Endothelial cell of umbilical vein (primary cell): ENCODE results near the gene ANGEL1. TPM values are rescaled to one million over a fixed set of nuclear protein-coding genes. Genes with fewer than 3 reads are reported as not detected.

Experiments used
- BruUV-seq: library from RNA; stranded (reverse); fragments of 400-500 nt; replicated peaks from 2 replicates; lab custom pipeline; 2021; lab: Mats Ljungman, UMichigan
- CTCF ChIA-PET: fragments of 300-600, 350-600 bp; sonication (Branson Sonifier 250); formaldehyde crosslinking; loops from one replicate; lab custom pipeline; 2021; ENCODE audit warnings: antibody characterized with exemption, inconsistent platforms; lab: Charles Lee
- POLR2A ChIA-PET: fragments of 300-600, 350-600 bp; sonication (Branson Sonifier 250); formaldehyde crosslinking; loops from one replicate; lab custom pipeline; 2021; ENCODE audit warnings: antibody characterized with exemption, inconsistent platforms; lab: Charles Lee
- DNase-seq: peaks from one replicate; pipeline ENCODE4 v3.0.0-alpha.2; 2011; ENCODE audit warnings: low read depth, low spot score
- FAIRE-seq: peaks from 2 replicates; lab custom pipeline; 2011; peaks lifted over from hg19 to GRCh38; lab: Jason Lieb, UNC
- H2AFZ ChIP-seq: 2 replicates; pipeline ENCODE4 v1.6.0; 2012; ENCODE audit warnings: low read depth, low read length, control low read depth, inconsistent platforms
- H3K27ac ChIP-seq: 2 replicates; pipeline ENCODE4 v1.5.1; 2011; ENCODE audit warnings: low read depth, mild to moderate bottlenecking, control low read depth, low read length, moderate library complexity; ENCODE audit not compliant: insufficient read depth
- H3K27me3 ChIP-seq, 2 experiments: 2 replicates each; pipeline versions ENCODE4 v1.6.0 to v1.6.1; 2011; ENCODE audit warnings: low read length in 2 of 2, mixed read lengths in 1 of 2; ENCODE audit not compliant: control insufficient read depth in 2 of 2, insufficient read depth in 2 of 2
- H3K36me3 ChIP-seq, 2 experiments: 2 replicates in 1 of 2; 3 replicates in 1 of 2; pipeline ENCODE4 v1.5.1; 2011; ENCODE audit warnings: low read length in 2 of 2, mild to moderate bottlenecking in 1 of 2, moderate library complexity in 1 of 2; ENCODE audit not compliant: control insufficient read depth in 2 of 2, insufficient read depth in 2 of 2; ENCODE audit errors: extremely low read depth in 1 of 2
- H3K4me1 ChIP-seq: 3 replicates; pipeline ENCODE4 v1.5.1; 2011; ENCODE audit warnings: mild to moderate bottlenecking, low read length; ENCODE audit not compliant: control insufficient read depth, insufficient read depth; ENCODE audit errors: extremely low read depth
- H3K4me2 ChIP-seq: 2 replicates; pipeline ENCODE4 v1.6.1; 2011; ENCODE audit warnings: low read length, control low read depth, mixed read lengths; ENCODE audit not compliant: insufficient read depth
- H3K4me3 ChIP-seq, 3 experiments: fragments of 200-600 bp in 1 of 3; sonication (generic), shearing (Covaris generic) in 1 of 3; replicated peaks in 1 of 3; 2 replicates each; pipeline ENCODE4 v1.5.1; 2011 to 2016; ENCODE audit warnings: control low read depth in 3 of 3, low read length in 3 of 3, mild to moderate bottlenecking in 2 of 3, inconsistent platforms in 1 of 3, low read depth in 1 of 3, moderate library complexity in 1 of 3; ENCODE audit not compliant: insufficient read depth in 1 of 3
- H3K79me2 ChIP-seq: 2 replicates; pipeline ENCODE4 v1.6.0; 2012; ENCODE audit warnings: low read length, inconsistent platforms; ENCODE audit not compliant: control insufficient read depth, insufficient read depth
- H3K9ac ChIP-seq: replicated peaks from 2 replicates; pipeline ENCODE3; 2011; ENCODE audit warnings: low read length, control low read depth; ENCODE audit not compliant: insufficient read depth; ENCODE audit errors: extremely low read depth
- H3K9me1 ChIP-seq: replicated peaks from 3 replicates; pipeline ENCODE4 v1.6.0; 2011; ENCODE audit warnings: mild to moderate bottlenecking, low read length; ENCODE audit not compliant: control insufficient read depth, insufficient read depth; ENCODE audit errors: extremely low read depth
- H3K9me3 ChIP-seq: replicated peaks from 2 replicates; pipeline ENCODE4 v1.5.1; 2012; ENCODE audit warnings: low read length, inconsistent platforms; ENCODE audit not compliant: control insufficient read depth, insufficient read depth
- H4K20me1 ChIP-seq: replicated peaks from 2 replicates; pipeline ENCODE3; 2011; ENCODE audit warnings: mild to moderate bottlenecking, low read length; ENCODE audit not compliant: control insufficient read depth, insufficient read depth; ENCODE audit errors: extremely low read depth
- CTCF ChIP-seq, 2 donors: IDR thresholded peaks; 1 replicate in 1 of 2; 2 replicates in 1 of 2; pipeline ENCODE4 v1.5.1; 2011; ENCODE audit warnings: low read length in 2 of 2, mild to moderate bottlenecking in 2 of 2, moderate library complexity in 2 of 2, control low read depth in 1 of 2, inconsistent platforms in 1 of 2, low read depth in 1 of 2; ENCODE audit not compliant: insufficient read depth in 1 of 2; ENCODE audit errors: extremely low read depth in 1 of 2
- FOS ChIP-seq: IDR thresholded peaks from 2 replicates; pipeline ENCODE4 v1.6.1; 2011; ENCODE audit warnings: mild to moderate bottlenecking, low read length, moderate library complexity, borderline replicate concordance; ENCODE audit not compliant: insufficient read depth
- JUN ChIP-seq: IDR thresholded peaks from 2 replicates; pipeline ENCODE4 v1.6.1; 2011; ENCODE audit warnings: borderline replicate concordance, low read depth; ENCODE audit not compliant: insufficient read length, insufficient read depth
- MAX ChIP-seq: IDR thresholded peaks from 2 replicates; pipeline ENCODE4 v1.6.1; 2011; ENCODE audit not compliant: insufficient read depth, insufficient read length
- dilution Hi-C: fragments of 300-500 bp; cut with MboI; formaldehyde crosslinking; loops from one replicate; pipeline ENCODE4 v1.15.0; 2019; ENCODE audit warnings: low sequenced_read_pairs; ENCODE audit not compliant: extremely low pct_ligation_motif_present
- intact Hi-C: fragments of 100-400 bp; cut with micrococcal nuclease; formaldehyde crosslinking; loops from one replicate; pipeline ENCODE4 v1.10.0; 2022
- polyA plus RNA-seq, 4 experiments: library from polyadenylated mRNA; depleted of rRNA in 3 of 4; stranded (reverse) in 3 of 4; unstranded in 1 of 4; fragments of >200 nt; gene quantifications; 2 replicates each; pipeline versions ENCODE4 v1.2.1 to v1.2.3, GENCODE V29; 2011 to 2012; ENCODE audit warnings: missing spikeins in 1 of 4
- total RNA-seq: library from RNA; stranded (reverse); gene quantifications from 2 replicates; pipeline ENCODE4 v1.2.3, GENCODE V29; 2021

Gene ANGEL1
- total and polyA plus RNA-seq, 2 donors (not counting 3 experiments of a cell fraction or from before 2014, with no cell fraction given) = 14.8 to 22.0 TPM

- no peaks in the 10 kb centered on the region for H3K79me2 ChIP-seq
- no peaks in the 10 kb centered on the region for H3K27me3 ChIP-seq
- peak overlapping the region; percentile 23 for H2AFZ ChIP-seq
- no peak overlapping the region for H3K27ac ChIP-seq
- H4K20me1 ChIP-seq = no peaks in the 10 kb centered on the region
- H3K9ac ChIP-seq = no peak overlapping the region
- H3K4me3 ChIP-seq = no peak overlapping the region
- POLR2A ChIA-PET = no interaction called here
- CTCF ChIA-PET = interaction anchor here (1.4 kb wide), 1 partner anchor 42 kb away, joined by 3 read pairs; no protein-coding TSS in a partner anchor
- BruUV-seq = no TSS peak
- dilution Hi-C loops (no loop called here), intact Hi-C loops (no loop called here)
- DNase-seq = peak; percentile 33
- peak; percentile 40 for TF ChIP-seq FOS
- TF ChIP-seq MAX = no peak
- H3K9me1 ChIP-seq = no peaks in the 10 kb centered on the region
- no peaks in the 10 kb centered on the region for H3K4me1 ChIP-seq
- no peaks in the 10 kb centered on the region for H3K36me3 ChIP-seq
- H3K9me3 ChIP-seq = no peaks in the 10 kb centered on the region
- no peak for FAIRE-seq
- H3K4me2 ChIP-seq = no peak overlapping the region
Observed at GRCh38 chr14:76829013-76829365, 16.3 kb upstream of the ANGEL1 start.

- Histone ChIP-seq H3K36me3 (no peaks in the 10 kb centered on the region), H4K20me1 (no peaks in the 10 kb centered on the region), H3K79me2 (no peaks in the 10 kb centered on the region), H3K4me3 (no peak overlapping the region), H3K9ac (no peak overlapping the region), H3K27ac (no peak overlapping the region), H2AFZ (peak overlapping the region; percentile 23), H3K27me3 (no peaks in the 10 kb centered on the region), H3K9me3 (no peaks in the 10 kb centered on the region), H3K4me1 (no peaks in the 10 kb centered on the region), H3K4me2 (no peak overlapping the region), H3K9me1 (no peaks in the 10 kb centered on the region)
- ChIA-PET CTCF (interaction anchor here (1.4 kb wide), 1 partner anchor 42 kb away, joined by 3 read pairs; no protein-coding TSS in a partner anchor), POLR2A (no interaction called here)
- DNase-seq = no peak
- FAIRE-seq = no peak
- BruUV-seq = no TSS peak
- TF ChIP-seq CTCF (IDR thresholded peaks at IDR 0.05; ENCODE audit: extremely low read depth in 1 of 2, insufficient read depth in 1 of 2, low read depth in 1 of 2, low read length in 2 of 2) (no peak), JUN (no peak)
- intact Hi-C loops (no loop called here), dilution Hi-C loops (no loop called here)
Observed at GRCh38 chr14:76828339-76829012, 15.8 kb upstream of the ANGEL1 start.
